CD4-positive, alpha-beta T cell treated with Interleukin-15 for 4 hours (primary cell): Measurements from ENCODE around the gene HAUS1.

Experiments used
- DNase-seq: peaks from one replicate; pipeline ENCODE4 v3.0.0-alpha.2; 2020; ENCODE audit warnings: low spot score

Gene HAUS1, protein sequence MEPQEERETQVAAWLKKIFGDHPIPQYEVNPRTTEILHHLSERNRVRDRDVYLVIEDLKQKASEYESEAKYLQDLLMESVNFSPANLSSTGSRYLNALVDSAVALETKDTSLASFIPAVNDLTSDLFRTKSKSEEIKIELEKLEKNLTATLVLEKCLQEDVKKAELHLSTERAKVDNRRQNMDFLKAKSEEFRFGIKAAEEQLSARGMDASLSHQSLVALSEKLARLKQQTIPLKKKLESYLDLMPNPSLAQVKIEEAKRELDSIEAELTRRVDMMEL

DNA sequence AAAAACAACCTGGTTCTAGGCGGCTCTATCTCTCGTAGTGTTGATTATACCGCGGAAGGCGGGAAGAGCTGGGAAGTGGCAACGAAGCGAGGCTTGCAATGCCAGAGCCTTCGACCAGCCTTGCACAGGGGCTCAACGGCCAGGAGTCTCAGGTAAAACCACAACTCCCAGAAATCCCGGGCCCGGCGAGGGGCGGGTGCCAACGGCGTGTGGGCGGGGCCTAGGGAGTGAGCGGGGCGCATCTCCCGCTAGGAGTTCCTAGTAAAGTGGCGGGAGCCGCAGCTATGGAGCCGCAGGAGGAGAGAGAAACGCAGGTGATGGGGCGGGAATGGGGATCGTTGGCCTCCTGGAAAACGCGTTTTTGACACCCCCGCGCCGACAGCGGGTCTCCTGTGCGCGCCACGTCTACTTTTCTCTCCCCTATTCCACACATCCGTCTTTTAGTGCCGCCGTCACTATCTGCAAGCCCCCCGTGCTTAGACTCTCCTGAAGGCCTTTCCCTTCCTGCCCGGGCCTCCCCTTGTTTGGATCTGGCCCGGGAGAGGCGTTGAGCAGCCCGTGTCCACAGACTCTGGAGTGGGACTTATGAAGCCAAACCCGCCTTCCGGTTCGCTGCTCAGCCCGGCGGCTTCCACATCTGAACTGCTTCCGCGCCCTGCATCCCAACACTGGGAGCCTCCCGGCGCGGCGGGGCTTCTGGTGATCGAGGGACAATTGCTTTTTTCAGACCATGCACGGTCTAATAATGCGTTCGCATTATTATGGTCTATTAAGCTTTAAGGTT, at the start of gene HAUS1:
Gene HAUS1 (plus strand): TSS at position 258 of the 784 bp plus-strand sequence. CDS start 27 bp downstream, at position 285.
- peak; percentile 80 for DNase-seq

- DNase-seq = peak; percentile 39
Observed at GRCh38 chr18:46054956-46055837, 49.0 kb upstream of the HAUS1 start.

DNA sequence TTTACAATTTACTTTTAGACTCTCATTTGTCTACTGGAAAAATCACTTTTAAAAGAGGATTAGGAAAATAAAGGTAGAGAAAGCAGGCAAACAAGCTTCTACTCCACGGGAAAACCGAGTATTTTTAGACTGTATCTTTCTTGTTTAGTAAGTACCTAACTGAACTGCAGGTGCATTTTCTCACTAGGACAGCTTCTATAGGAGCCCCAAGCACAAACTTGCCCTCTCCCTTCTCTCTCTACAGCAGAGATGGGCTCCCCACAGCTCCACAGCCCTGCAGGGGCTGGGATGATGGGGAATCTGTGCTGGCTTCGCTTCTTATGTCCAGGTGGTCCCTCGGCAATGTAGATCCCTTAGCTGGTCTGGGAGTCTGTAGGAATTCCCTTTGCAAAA, 48.4 kb upstream of the HAUS1 start:
- no peak for DNase-seq

- DNase-seq = no peak
Observed at GRCh38 chr18:46060359-46060841, 43.8 kb upstream of the HAUS1 start.

DNA sequence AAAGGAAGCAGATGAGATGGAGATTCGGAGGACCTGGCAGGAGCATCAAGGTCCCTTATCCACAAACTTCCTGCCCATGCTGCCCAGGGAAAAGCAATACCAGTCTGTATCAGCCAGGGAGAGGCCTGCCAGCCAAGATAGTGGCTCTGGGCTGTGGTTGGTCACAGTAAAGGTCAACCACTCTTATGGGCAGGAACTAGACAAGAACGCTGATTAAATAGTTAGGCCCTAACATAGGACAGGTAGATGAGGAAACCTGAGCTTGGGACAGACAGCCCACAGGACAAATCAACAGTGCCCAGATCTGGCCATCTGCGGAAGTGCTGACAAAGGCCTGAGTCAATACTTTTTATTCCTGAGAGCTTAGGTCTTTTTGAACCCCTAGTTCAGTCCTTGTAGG, 42.8 kb upstream of the HAUS1 start:
- no peak for DNase-seq

- DNase-seq = no peak
Observed at GRCh38 chr18:46061796-46062195, 42.4 kb upstream of the HAUS1 start.

GRCh38 chr18:46062781-46063180, 41.4 kb upstream of the HAUS1 start:
- no peak for DNase-seq

DNA sequence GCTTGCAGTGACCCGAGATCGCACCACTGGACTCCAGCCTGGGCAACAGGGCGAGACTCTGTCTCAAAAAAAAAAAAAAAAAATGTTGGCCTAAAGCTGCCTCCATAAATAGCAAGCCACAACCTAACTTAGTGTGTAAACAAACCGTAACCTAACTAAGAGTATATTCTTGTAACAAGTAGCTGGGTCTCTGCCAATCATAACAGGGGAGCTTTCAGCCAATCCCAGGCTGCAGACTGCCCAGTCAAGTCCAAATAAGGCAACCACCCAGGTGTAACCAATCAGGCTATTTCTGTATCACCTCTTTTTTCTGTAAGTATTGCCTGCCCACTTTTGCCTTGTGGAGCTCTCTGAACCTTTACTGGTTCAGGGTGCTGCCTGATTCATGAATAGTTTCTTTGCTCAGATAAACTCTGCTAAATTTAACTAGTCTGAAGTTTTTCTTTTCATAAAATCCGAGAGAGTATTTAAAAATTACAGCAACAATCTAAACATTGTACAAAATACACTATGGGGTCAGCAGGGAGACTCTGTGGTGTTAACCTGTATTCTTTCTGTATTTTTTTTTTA, 36.7 kb upstream of the HAUS1 start:
- no peak for DNase-seq

DNA sequence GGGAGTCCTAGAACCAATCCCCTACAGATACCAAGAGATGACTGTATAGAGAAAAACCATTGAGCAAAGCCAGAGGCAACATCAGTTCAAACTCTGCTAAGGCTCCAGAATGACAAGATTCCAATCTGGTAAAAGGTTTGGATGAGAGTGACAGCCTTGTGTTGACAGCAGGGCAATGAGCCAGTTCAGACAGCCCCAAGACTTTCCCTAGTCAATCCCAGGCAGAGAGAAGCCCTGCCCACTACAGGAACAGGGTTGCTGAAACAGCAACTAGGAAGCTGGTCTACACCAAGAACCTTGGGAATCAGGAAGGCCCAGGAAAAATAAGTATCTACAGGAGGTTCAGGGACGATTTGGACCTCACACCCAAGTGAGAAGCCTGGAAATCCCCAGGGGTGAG, 35.4 kb upstream of the HAUS1 start:
- DNase-seq = no peak

DNA sequence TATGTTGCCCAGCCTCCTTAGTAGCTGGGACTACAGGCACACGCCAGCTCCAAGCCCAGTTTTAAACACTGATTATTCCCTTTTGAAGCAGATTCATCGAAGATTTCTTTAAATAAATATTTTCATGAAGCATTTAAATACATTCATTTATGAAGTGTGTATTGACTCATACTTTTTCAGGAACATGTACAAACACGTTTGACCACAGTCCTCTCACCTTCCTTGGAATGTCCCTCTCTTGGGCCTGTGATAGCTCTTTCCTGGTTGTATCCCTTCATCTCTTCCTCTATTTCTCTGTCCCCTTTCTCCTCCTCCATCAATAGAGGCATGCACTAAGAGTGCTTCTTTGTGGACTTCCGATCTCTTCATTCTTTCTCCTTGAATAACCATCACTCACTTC, 34.7 kb upstream of the HAUS1 start:
- DNase-seq = no peak

- no peak for DNase-seq
Observed at GRCh38 chr18:46070232-46070631, 34.0 kb upstream of the HAUS1 start.

DNA sequence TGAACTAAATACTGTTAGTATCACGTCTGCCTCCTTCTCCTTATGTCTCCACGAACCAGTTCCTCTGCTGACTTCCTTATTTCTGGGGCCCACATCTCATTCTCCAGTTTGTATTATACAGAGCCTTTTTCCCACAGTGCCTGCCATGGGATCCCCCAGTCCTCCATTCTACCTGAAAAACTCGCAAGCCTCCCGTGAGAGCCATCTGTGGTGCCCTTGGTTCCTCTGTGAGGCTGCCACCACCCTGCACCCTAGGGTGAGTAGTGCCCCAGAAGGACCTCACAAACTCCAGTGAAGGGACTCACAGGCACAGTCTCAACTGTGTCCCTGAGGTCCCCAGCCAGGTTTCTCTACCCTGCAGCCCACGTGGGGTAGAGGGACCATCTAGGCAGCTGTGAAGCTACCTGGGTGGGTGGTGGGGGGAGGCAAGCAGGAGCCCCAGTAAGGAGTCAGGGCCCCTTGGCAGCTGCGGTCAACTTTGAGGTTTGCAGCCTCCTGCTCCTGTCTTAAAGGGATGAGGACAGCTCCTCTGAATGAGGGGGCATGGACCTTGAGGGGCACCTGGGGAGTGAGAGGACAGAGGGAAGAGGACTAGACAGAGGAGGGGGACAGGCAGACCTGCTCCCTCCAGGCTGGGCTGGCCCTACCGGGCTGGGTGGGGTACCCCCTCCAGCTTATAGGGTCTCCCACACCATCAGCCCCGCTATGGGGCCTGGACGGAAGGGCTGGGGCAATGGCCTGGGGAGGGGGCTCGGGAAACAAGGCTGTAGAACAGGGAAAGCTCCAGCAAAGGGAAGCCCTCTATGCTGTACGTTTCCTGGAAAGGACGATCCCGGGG, 33.2 kb upstream of the HAUS1 start:
- DNase-seq = no peak

DNA sequence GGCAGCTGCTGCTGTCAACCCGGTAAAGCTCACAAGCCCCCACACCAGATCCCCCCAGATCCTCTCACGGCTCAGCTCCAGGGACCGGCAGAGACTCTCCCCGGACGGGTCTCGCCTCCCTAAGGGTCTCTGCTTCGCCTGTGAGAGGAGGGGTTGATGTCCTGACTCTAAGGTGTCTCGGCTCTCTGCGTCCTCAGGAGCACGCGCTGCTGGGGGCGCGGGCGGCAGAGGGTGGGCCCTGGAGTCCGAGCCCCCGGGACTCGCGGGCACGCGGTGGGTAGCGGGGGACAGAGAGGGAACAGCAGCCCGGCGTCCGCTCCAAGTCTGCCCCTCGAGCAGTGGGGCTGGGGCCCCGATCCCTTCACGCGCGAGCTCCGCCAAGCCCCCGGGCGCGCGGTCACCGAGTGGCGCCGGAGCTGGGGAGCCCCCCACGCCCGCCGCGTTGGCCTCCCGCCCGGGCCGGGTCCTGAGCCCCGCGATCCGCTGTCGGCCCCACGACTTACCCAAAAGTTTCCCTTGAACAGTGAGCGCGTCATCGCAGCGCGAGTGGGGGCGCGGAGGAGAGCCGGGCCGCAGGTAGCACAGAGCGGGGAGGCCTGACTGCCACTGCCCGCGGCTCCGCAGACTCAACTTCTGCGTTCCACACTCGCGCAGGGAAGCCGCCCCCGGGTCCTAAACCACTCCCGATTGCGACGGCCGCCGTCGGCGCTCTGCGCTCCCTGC, 32.4 kb upstream of the HAUS1 start, which contains the start of gene PSTPIP2:
Gene PSTPIP2 (minus strand): TSS at position 608 of the 723 bp plus-strand sequence. CDS start 72 bp downstream, at position 536.
- DNase-seq = peak; percentile 62

GRCh38 chr18:46072376-46072867, 31.8 kb upstream of the HAUS1 start:
- no peak for DNase-seq

GRCh38 chr18:46072959-46073358, 31.2 kb upstream of the HAUS1 start:
- DNase-seq = no peak

DNA sequence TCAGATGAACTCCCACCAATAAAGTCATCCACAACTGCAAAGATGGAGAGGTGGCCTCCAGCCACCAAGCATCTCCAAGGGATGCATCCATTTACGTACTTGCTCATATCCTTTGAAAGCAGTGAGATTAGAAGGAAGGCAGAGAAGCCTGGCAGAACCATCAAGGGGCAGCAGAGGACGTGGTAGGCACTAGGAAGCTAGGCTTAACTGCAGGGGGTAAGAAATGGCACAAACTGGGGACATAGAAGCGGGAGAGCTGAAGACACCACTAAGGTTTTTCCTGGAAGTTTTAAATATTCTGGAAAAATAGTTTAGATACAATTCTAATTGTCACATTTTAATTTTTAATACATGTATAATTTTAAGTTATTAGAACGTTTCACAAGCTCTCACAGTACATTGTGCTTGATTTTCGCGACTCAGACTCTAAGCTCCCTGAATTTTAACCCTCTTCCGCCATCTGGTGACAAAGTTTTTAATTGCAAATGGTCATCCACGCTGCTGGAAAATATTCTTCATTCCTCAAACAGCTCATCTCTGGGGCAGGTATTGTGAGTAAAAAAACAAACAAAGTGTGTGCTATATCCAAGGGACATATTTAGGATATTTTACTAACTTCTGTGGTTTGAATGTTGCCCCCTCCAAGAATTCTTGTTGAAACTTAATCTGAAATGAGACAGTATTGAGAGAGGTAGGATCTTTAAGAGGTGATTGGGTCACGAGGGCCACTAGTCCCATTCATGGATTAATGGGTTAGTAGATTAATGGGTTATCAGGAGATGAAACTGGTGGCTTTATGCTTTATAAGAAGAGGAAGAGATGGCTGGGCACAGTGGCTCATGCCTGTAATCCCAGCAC, 30.5 kb upstream of the HAUS1 start:
- DNase-seq = peak; percentile 81

DNA sequence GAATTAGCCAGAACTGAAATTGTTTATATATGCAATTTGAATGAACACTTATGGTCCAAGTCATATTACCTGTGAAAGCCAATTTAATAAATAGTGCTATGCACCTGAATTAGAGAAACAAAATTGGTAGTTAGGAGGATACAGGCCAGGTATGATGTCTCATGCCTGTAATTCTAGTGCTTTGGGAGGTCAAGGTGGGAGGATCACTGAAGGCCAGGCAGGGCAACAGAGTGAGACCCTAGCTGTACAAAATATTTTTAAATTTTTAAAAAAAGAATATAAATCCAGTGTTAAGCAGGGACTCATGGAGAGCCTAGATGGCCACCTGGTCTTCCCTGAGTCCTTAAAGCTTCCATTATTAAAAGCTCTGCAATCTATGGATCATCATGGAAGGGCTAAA, 24.8 kb upstream of the HAUS1 start:
- DNase-seq = no peak

DNA sequence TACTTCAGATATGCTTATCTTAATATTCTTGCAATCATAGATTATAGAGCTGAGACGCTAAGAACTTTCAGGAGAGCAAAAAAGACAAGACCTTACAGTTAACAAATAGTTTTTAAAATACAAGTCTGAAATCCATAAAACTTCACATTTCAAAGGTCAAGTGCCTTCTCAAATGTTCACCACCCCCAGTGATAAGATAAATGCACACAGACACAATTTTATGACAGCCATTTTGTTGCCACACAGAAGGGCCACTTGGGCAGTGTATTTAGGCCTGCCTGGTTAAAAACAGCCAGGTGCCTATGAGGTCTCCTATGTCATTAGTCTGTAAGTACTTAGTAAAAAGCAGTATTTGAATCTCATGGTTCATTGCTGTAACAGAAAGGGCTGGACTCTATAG, 24.0 kb upstream of the HAUS1 start:
- no peak for DNase-seq

- no peak for DNase-seq
Observed at GRCh38 chr18:46084431-46084830, 19.8 kb upstream of the HAUS1 start.
